Daoy (cell line): ENCODE measurements around the gene PANX2. TPM values are rescaled to one million over a fixed set of nuclear protein-coding genes. Genes with fewer than 3 reads are reported as not detected.

Experiments
- DNase-seq: peaks from one replicate; pipeline ENCODE4 v3.0.0-alpha.2; 2015; ENCODE audit warnings: low read depth
- total RNA-seq: library from RNA; depleted of rRNA; stranded (reverse); fragments of >200 nt; shearing (Covaris generic); gene quantifications from 2 replicates; pipeline ENCODE4 v1.2.3, GENCODE V29; 2014

Gene PANX2
- total RNA-seq, 1 experiment from 2014 or later: 1.5 TPM

- DNase-seq: no peak
Observed at GRCh38 chr22:50183141-50183971, 12.8 kb downstream of the PANX2 start.

GRCh38 chr22:50184004-50184901 is 13.7 kb downstream of the PANX2 start:
- no peak for DNase-seq

- no peak for DNase-seq
Observed at GRCh38 chr22:50184902-50185374, 14.4 kb downstream of the PANX2 start.

- peak; percentile 94 for DNase-seq
Observed at GRCh38 chr22:50185375-50186087, 15.0 kb downstream of the PANX2 start, which contains the start of gene TRABD. TRABD (plus strand) TSS chr22:50185913; CDS start chr22:50193061, 7,148 bp downstream.

GRCh38 chr22:50186181-50186714 is 15.7 kb downstream of the PANX2 start:
- no peak for DNase-seq

- DNase-seq: no peak
Observed at GRCh38 chr22:50186761-50187523, 16.4 kb downstream of the PANX2 start.

- no peak for DNase-seq
Observed at GRCh38 chr22:50188356-50188755, 17.8 kb downstream of the PANX2 start.

- DNase-seq: no peak
Observed at GRCh38 chr22:50189184-50189848, 18.8 kb downstream of the PANX2 start.

- no peak for DNase-seq
Observed at GRCh38 chr22:50189849-50190181, 19.3 kb downstream of the PANX2 start.

GRCh38 chr22:50190182-50190940 is 19.8 kb downstream of the PANX2 start:
- DNase-seq: peak; percentile 73

- DNase-seq: no peak
Observed at GRCh38 chr22:50190941-50191741, 20.6 kb downstream of the PANX2 start.

- no peak for DNase-seq
Observed at GRCh38 chr22:50192436-50193204, 22.1 kb downstream of the PANX2 start.

- DNase-seq: no peak
Observed at GRCh38 chr22:50193621-50194020, 23.1 kb downstream of the PANX2 start.

- no peak for DNase-seq
Observed at GRCh38 chr22:50194037-50194805, 23.7 kb downstream of the PANX2 start.

GRCh38 chr22:50196256-50196655 is 25.7 kb downstream of the PANX2 start:
- no peak for DNase-seq

- no peak for DNase-seq
Observed at GRCh38 chr22:50197000-50197800, 26.7 kb downstream of the PANX2 start.
